Astrocyte (in vitro differentiated cells and primary cell): ENCODE measurements around the gene MAP3K14. TPM values are rescaled to one million over a fixed set of nuclear protein-coding genes. Genes with fewer than 3 reads are reported as not detected.

ENCODE experiments used
- DNase-seq: peaks from one replicate; pipeline ENCODE4 v3.0.0-alpha.2; 2010; ENCODE audit warnings: low read depth
- FAIRE-seq: peaks from 2 replicates; lab custom pipeline; 2011; peaks lifted over from hg19 to GRCh38; lab: Jason Lieb, UNC
- H2AFZ ChIP-seq: 2 replicates; pipeline ENCODE4 v1.6.0; 2012; ENCODE audit warnings: low read depth, low read length, inconsistent platforms
- H3K27ac ChIP-seq: 2 replicates; pipeline ENCODE4 v1.5.1; 2011; ENCODE audit warnings: low read depth, low read length, inconsistent platforms
- H3K27me3 ChIP-seq: 2 replicates; pipeline ENCODE4 v1.6.0; 2011; ENCODE audit warnings: low read length, inconsistent platforms; ENCODE audit not compliant: insufficient read depth
- H3K36me3 ChIP-seq: 2 replicates; pipeline ENCODE4 v1.5.1; 2011; ENCODE audit warnings: low read length, inconsistent platforms; ENCODE audit not compliant: insufficient read depth
- H3K4me1 ChIP-seq: 2 replicates; pipeline ENCODE4 v1.5.1; 2011; ENCODE audit warnings: low read length, inconsistent platforms; ENCODE audit not compliant: insufficient read depth
- H3K4me2 ChIP-seq: 2 replicates; pipeline ENCODE4 v1.6.0; 2012; ENCODE audit warnings: low read length, inconsistent platforms
- H3K4me3 ChIP-seq: 2 replicates; pipeline ENCODE4 v1.5.1; 2011; ENCODE audit warnings: low read depth, mild to moderate bottlenecking, low read length, inconsistent platforms; ENCODE audit not compliant: insufficient read depth
- H3K79me2 ChIP-seq: 2 replicates; pipeline ENCODE4 v1.6.0; 2012; ENCODE audit warnings: mild to moderate bottlenecking, low read length, inconsistent platforms; ENCODE audit not compliant: insufficient read depth
- H3K9ac ChIP-seq: 2 replicates; pipeline ENCODE4 v1.6.0; 2012; ENCODE audit warnings: mild to moderate bottlenecking, low read length, inconsistent platforms
- H3K9me3 ChIP-seq: 2 replicates; pipeline ENCODE4 v1.5.1; 2012; ENCODE audit warnings: low read depth, mild to moderate bottlenecking, low read length, inconsistent platforms; ENCODE audit not compliant: insufficient read depth
- H4K20me1 ChIP-seq: 2 replicates; pipeline ENCODE4 v1.6.0; 2012; ENCODE audit warnings: low read length, inconsistent platforms; ENCODE audit not compliant: insufficient read depth
- H3K27ac Mint-ChIP-seq: one replicate; pipeline ENCODE4 v1.8.0; 2021; ENCODE audit warnings: mild to moderate bottlenecking, mixed read lengths; ENCODE audit not compliant: unreplicated experiment
- H3K27me3 Mint-ChIP-seq: one replicate; pipeline ENCODE4 v1.8.0; 2021; ENCODE audit warnings: low read depth, mixed read lengths; ENCODE audit not compliant: unreplicated experiment
- H3K36me3 Mint-ChIP-seq: one replicate; pipeline ENCODE4 v1.8.0; 2021; ENCODE audit warnings: low read depth, mixed read lengths; ENCODE audit not compliant: unreplicated experiment
- H3K4me1 Mint-ChIP-seq: one replicate; pipeline ENCODE4 v1.8.0; 2021; ENCODE audit warnings: low read depth, mixed read lengths; ENCODE audit not compliant: unreplicated experiment
- H3K4me3 Mint-ChIP-seq: one replicate; pipeline ENCODE4 v1.8.0; 2021; ENCODE audit warnings: mild to moderate bottlenecking, moderate library complexity, mixed read lengths; ENCODE audit not compliant: unreplicated experiment
- H3K9me3 Mint-ChIP-seq: one replicate; pipeline ENCODE4 v1.8.0; 2021; ENCODE audit warnings: mild to moderate bottlenecking, mixed read lengths; ENCODE audit not compliant: unreplicated experiment
- CTCF ChIP-seq: IDR thresholded peaks from 2 replicates; pipeline ENCODE4 v1.5.1; 2011; ENCODE audit warnings: low read depth, mild to moderate bottlenecking, inconsistent platforms, low read length, moderate library complexity; ENCODE audit not compliant: insufficient read depth
- EZH2 ChIP-seq: IDR thresholded peaks from 2 replicates; pipeline ENCODE4 v1.6.1; 2012; ENCODE audit warnings: mild to moderate bottlenecking, low read length, inconsistent platforms; ENCODE audit not compliant: insufficient read depth
- total RNA-seq: library from RNA; stranded (reverse); gene quantifications from 2 replicates; pipeline ENCODE4 v1.2.1, GENCODE V29; 2021

Gene MAP3K14
- total RNA-seq, 1 donor from 2014 or later, result 10.8 TPM

GRCh38 chr17:45232514-45233422 lies 84.1 kb downstream of the MAP3K14 start:
- H3K4me2 ChIP-seq, result no peak overlapping the region
- H3K27me3 Mint-ChIP-seq, result peaks cover 35% of the 10 kb centered on the region
- no peak overlapping the region for H3K27ac Mint-ChIP-seq
- peaks cover 5% of the 10 kb centered on the region for H3K36me3 Mint-ChIP-seq
- no peaks in the 10 kb centered on the region for H3K9me3 Mint-ChIP-seq
- peaks cover 6% of the 10 kb centered on the region for H3K27me3 ChIP-seq
- no peak overlapping the region for H3K4me3 ChIP-seq
- no peak for FAIRE-seq
- no peak for DNase-seq
- no peak overlapping the region for H3K4me3 Mint-ChIP-seq
- H3K27ac ChIP-seq, result no peak overlapping the region
- H3K4me1 ChIP-seq, result peaks cover 12% of the 10 kb centered on the region
- TF ChIP-seq EZH2 (no peak), CTCF (no peak)
- no peaks in the 10 kb centered on the region for H3K79me2 ChIP-seq
- H3K4me1 Mint-ChIP-seq, result peaks cover 7% of the 10 kb centered on the region
- no peaks in the 10 kb centered on the region for H4K20me1 ChIP-seq
- H3K9ac ChIP-seq, result no peak overlapping the region
- H2AFZ ChIP-seq, result no peak overlapping the region
- H3K36me3 ChIP-seq, result no peaks in the 10 kb centered on the region
- H3K9me3 ChIP-seq, result no peaks in the 10 kb centered on the region

DNA sequence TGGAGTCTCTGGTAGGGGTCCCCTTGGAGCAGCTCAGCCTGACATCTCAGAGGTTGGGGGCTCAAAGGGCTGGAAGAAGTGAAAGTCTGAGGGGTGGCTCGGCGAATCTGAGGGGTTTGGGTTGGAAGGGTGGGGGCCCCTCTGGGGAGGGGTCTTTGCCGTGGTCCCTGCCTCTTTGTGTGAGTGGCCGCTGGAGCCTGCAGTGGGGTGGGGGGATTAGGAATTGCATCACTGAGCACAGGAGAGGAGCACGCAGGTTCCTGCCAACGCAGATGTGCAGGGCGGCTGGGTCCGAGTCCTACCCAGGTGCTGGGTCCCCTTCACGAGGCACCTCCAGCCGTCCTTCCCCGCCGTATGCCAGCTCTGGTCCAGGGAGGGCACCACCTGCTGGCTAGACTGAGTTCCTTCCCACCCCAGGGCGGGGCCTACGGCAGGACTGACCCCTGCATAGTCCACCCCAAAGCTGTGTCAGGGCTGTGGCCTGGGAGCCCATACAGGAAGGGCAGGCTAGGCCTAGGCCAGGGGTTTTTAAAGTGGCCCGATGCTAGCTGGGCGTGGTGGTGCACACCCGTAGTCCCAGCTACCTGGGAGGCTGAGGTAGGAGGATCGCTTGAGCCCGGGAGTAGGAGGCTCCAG lies 85.2 kb downstream of the MAP3K14 start:
- Histone ChIP-seq H3K4me1 (peaks cover 12% of the 10 kb centered on the region), H3K9ac (no peak overlapping the region), H3K4me2 (no peak overlapping the region), H3K4me3 (no peak overlapping the region), H3K9me3 (no peaks in the 10 kb centered on the region), H3K27me3 (peaks cover 4% of the 10 kb centered on the region), H2AFZ (no peak overlapping the region), H3K79me2 (no peaks in the 10 kb centered on the region), H4K20me1 (no peaks in the 10 kb centered on the region), H3K36me3 (no peaks in the 10 kb centered on the region), H3K27ac (no peak overlapping the region)
- Mint-ChIP-seq H3K4me1 (peaks cover 10% of the 10 kb centered on the region), H3K27me3 (peaks cover 27% of the 10 kb centered on the region), H3K9me3 (no peaks in the 10 kb centered on the region), H3K4me3 (no peak overlapping the region), H3K36me3 (peaks cover 4% of the 10 kb centered on the region), H3K27ac (no peak overlapping the region)
- DNase-seq (no peak), FAIRE-seq (no peak)
- TF ChIP-seq EZH2, result no peak

DNA sequence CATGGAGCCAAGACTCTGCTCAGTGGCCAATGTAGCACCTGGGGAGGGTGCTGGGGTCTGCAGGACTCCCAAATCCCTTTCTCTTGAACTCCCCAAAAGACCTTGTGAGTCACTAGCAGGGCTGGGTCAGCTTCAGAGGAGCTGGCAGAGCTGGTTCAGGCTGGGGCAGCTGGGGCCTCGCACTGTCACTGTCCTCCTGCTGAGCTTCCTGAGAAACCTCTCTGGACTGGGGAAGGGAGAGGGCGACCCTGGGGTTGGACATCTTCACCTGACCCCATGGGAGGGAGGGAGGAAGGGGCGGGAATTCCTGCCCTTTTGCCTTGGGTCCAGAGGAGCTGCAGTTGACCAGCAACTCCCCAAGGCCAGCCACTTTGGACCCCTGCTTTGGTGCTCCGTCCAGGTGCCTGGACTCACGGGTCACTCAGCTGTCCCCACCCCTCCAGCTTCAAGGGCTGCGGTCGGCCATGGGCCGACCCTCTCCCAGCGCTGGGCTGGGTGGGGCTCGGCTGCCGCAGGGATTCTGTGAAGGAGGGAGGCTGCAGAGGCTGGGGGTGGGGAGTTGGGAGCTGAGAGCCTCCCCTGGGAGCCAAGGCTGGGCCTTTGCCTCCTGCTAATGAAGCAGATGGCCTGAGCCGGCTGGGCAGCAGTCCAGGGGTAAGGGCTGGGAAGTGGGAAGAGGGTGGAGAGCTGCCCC lies 85.9 kb downstream of the MAP3K14 start:
- FAIRE-seq (no peak), DNase-seq (no peak)
- peaks cover 4% of the 10 kb centered on the region for H3K27me3 ChIP-seq
- no peak overlapping the region for H3K4me3 ChIP-seq
- H3K27ac ChIP-seq, result no peak overlapping the region
- H2AFZ ChIP-seq, result no peak overlapping the region
- peaks cover 12% of the 10 kb centered on the region for H3K4me1 Mint-ChIP-seq
- H3K4me1 ChIP-seq, result peaks cover 17% of the 10 kb centered on the region
- H3K27ac Mint-ChIP-seq, result no peak overlapping the region
- H3K36me3 ChIP-seq, result no peaks in the 10 kb centered on the region
- H3K36me3 Mint-ChIP-seq, result peaks cover 4% of the 10 kb centered on the region
- no peaks in the 10 kb centered on the region for H3K79me2 ChIP-seq
- H3K9me3 ChIP-seq, result no peaks in the 10 kb centered on the region
- TF ChIP-seq EZH2 (no peak), CTCF (no peak)
- no peaks in the 10 kb centered on the region for H3K9me3 Mint-ChIP-seq
- H3K4me3 Mint-ChIP-seq, result no peak overlapping the region
- H4K20me1 ChIP-seq, result no peaks in the 10 kb centered on the region
- H3K9ac ChIP-seq, result no peak overlapping the region
- no peak overlapping the region for H3K4me2 ChIP-seq
- peaks cover 27% of the 10 kb centered on the region for H3K27me3 Mint-ChIP-seq
